GM12891 (cell line): Measurements from ENCODE around the gene KIF19.

Source experiments
- DNase-seq: peaks from one replicate; pipeline ENCODE4 v3.0.0; 2011; ENCODE audit warnings: low spot score; ENCODE audit not compliant: insufficient read length
- FAIRE-seq: peaks from 2 replicates; lab custom pipeline; 2011; peaks lifted over from hg19 to GRCh38; lab: Jason Lieb, UNC
- PAX5 ChIP-seq: IDR thresholded peaks from 2 replicates; pipeline ENCODE4 v1.6.1; 2011; ENCODE audit warnings: low read length, moderate library complexity, mild to moderate bottlenecking; ENCODE audit not compliant: insufficient read depth, severe bottlenecking
- POLR2A ChIP-seq: IDR thresholded peaks from 2 replicates; pipeline ENCODE4 v1.6.1; 2011; ENCODE audit warnings: low read depth, low read length, control low read depth
- POLR2AphosphoS5 ChIP-seq: IDR thresholded peaks from 2 replicates; pipeline ENCODE4 v1.6.1; 2011; ENCODE audit warnings: low read depth, low read length, control low read depth
- POU2F2 ChIP-seq: IDR thresholded peaks from 2 replicates; pipeline ENCODE4 v1.6.1; 2011; ENCODE audit warnings: low read depth, mild to moderate bottlenecking, control low read depth, low read length, moderate library complexity
- SPI1 ChIP-seq: IDR thresholded peaks from 2 replicates; pipeline ENCODE4 v1.6.1; 2011; ENCODE audit warnings: low read depth, low read length, control low read depth
- TAF1 ChIP-seq: IDR thresholded peaks from 2 replicates; pipeline ENCODE4 v1.6.1; 2011; ENCODE audit warnings: low read depth, low read length, control low read depth

The KIF19 gene

GRCh38 chr17:74362069-74362405, 36.0 kb downstream of the KIF19 start:
- DNase-seq (no peak), FAIRE-seq (no peak)
- TF ChIP-seq TAF1 (no peak), POLR2A (no peak), SPI1 (no peak)

GRCh38 chr17:74362810-74363498, 36.9 kb downstream of the KIF19 start:
- TF ChIP-seq SPI1 (no peak), POLR2AphosphoS5 (no peak), TAF1 (no peak), POLR2A (no peak), PAX5 (no peak), POU2F2 (no peak)
- FAIRE-seq = no peak
- DNase-seq = no peak

- DNase-seq (no peak), FAIRE-seq (no peak)
- TF ChIP-seq PAX5 (no peak), SPI1 (no peak), POU2F2 (no peak), POLR2A (no peak), POLR2AphosphoS5 (no peak), TAF1 (no peak)
Observed at GRCh38 chr17:74367206-74367605, 41.2 kb downstream of the KIF19 start, which contains the start of gene GPR142. Gene GPR142, plus strand, starts transcription at chr17:74367506. Its CDS starts 2,035 bp downstream, at chr17:74369541.

- FAIRE-seq (peak; percentile 87), DNase-seq (peak; percentile 79)
- TF ChIP-seq POLR2A (no peak), PAX5 (no peak), POU2F2 (no peak), SPI1 (no peak), TAF1 (no peak), POLR2AphosphoS5 (no peak)
Observed at GRCh38 chr17:74368341-74369081, 42.5 kb downstream of the KIF19 start.

- DNase-seq (peak; percentile 64), FAIRE-seq (peak; percentile 84)
- no peak for TF ChIP-seq POLR2A
- no peak for TF ChIP-seq POLR2AphosphoS5
- no peak for TF ChIP-seq POU2F2
Observed at GRCh38 chr17:74369221-74369620, 43.2 kb downstream of the KIF19 start.

- TF ChIP-seq PAX5 (no peak), TAF1 (no peak), POLR2AphosphoS5 (no peak), SPI1 (no peak), POLR2A (no peak), POU2F2 (no peak)
- FAIRE-seq (no peak), DNase-seq (no peak)
Observed at GRCh38 chr17:74369665-74370490, 43.9 kb downstream of the KIF19 start.

GRCh38 chr17:74371653-74372147, 45.7 kb downstream of the KIF19 start:
- FAIRE-seq (no peak), DNase-seq (no peak)
- TF ChIP-seq TAF1 = no peak
- no peak for TF ChIP-seq SPI1
- TF ChIP-seq POLR2AphosphoS5 = no peak
- no peak for TF ChIP-seq POLR2A
- no peak for TF ChIP-seq POU2F2
- no peak for TF ChIP-seq PAX5

GRCh38 chr17:74372426-74372825, 46.4 kb downstream of the KIF19 start:
- no peak for DNase-seq
- TF ChIP-seq POLR2A (no peak), POLR2AphosphoS5 (no peak), TAF1 (no peak), SPI1 (no peak), PAX5 (no peak), POU2F2 (no peak)
- no peak for FAIRE-seq

- TF ChIP-seq POLR2A (no peak), SPI1 (no peak), TAF1 (no peak), PAX5 (no peak), POU2F2 (no peak), POLR2AphosphoS5 (no peak)
- DNase-seq (no peak), FAIRE-seq (no peak)
Observed at GRCh38 chr17:74373838-74374606, 48.0 kb downstream of the KIF19 start.
